Prostate gland (tissue), 2 donors: ENCODE data around the gene AP5B1.

Experiments
- CTCF ChIP-seq, 4 experiments: fragments of 200-600 bp in 2 of 4; fragments of 450-650 bp in 2 of 4; sonication (generic) in 2 of 4; IDR thresholded peaks; 1 replicate in 3 of 4; 2 replicates in 1 of 4; pipeline ENCODE4 v1.5.1; 2016 to 2019; ENCODE audit warnings: antibody characterized with exemption in 4 of 4, mild to moderate bottlenecking in 2 of 4, moderate library complexity in 2 of 4
- POLR2A ChIP-seq: fragments of 450-650 bp; IDR thresholded peaks from one replicate; pipeline ENCODE4 v1.6.1; 2016; ENCODE audit warnings: antibody characterized with exemption, mild to moderate bottlenecking

DNA sequence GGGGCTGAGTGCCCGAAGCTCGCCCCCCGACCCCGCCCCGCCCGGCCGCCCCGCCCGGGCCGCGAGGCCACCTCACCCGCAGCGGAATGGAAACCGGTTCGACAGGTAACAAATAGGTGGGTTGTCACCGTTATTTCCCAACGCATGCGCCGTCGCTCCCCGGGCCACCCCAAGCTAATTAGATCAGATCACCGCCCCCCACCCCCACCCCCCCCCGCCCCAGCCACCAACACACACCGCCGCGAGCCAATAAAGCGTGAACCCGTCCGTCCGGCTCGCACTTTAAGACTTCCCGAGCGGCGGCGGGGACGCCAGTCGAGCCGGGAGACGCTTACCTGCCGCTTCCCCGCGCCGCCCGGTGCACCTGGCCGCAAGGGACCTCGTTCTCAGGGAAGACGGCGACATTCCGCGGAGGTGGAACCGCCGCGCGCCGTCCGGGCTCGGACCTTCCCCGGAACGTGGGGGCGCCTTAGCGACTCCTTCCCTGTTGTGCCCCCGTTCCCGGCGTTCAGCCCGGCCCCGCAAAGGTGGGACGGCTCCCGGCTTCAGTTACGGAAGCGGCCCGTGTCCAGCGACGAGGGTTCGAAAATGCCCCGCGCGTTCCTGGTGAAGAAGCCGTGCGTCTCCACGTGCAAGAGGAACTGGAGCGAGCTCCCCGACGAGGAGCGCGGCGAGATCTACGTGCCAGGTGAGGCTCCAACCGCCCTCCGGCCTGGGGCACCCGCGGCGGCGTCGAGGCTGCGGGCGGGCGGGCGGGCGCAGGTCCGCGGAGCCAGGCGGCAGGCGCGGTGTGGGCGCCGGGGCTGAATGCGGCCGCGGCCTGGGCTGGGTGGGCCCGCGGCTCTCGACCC lies 6.2 kb upstream of the AP5B1 start, which contains the start of gene OVOL1:
- TF ChIP-seq POLR2A = peak; percentile 75
- TF ChIP-seq CTCF (IDR thresholded peaks at IDR 0.05) = no peak
